IMR-90 (cell line): Measurements from ENCODE around the gene HENMT1. TPM values are rescaled to one million over a fixed set of nuclear protein-coding genes. Genes with fewer than 3 reads are reported as not detected.

Experiments used
- ATAC-seq: fragments of 200-7000 bp; cut with Tn5 transposase; 2 replicates; pipeline ENCODE4 v1.9.1; 2020; ENCODE audit warnings: low read depth, mild to moderate bottlenecking, moderate library complexity
- BruUV-seq: library from RNA; stranded (reverse); fragments of 400-500 nt; replicated peaks from 2 replicates; lab custom pipeline; 2021; lab: Mats Ljungman, UMichigan
- CTCF ChIA-PET: fragments of 300-600 bp; formaldehyde crosslinking; extraction: SDS; loops from one replicate; lab custom pipeline; 2021; ENCODE audit warnings: antibody characterized with exemption; lab: Yijun Ruan, JAX
- POLR2A ChIA-PET: fragments of 300-600 bp; sonication (Branson Sonifier 250); formaldehyde crosslinking; loops from one replicate; lab custom pipeline; 2022; ENCODE audit warnings: antibody characterized with exemption; ENCODE audit not compliant: unreplicated experiment; lab: Charles Lee
- DNase-seq: peaks from one replicate; pipeline ENCODE4 v3.0.0; 2013
- H2AFZ ChIP-seq: replicated peaks from 2 replicates; pipeline ENCODE3; 2013; ENCODE audit warnings: low read length, mild to moderate bottlenecking; ENCODE audit not compliant: poor library complexity
- H2AK5ac ChIP-seq: 2 replicates; pipeline ENCODE4 v1.6.1; 2013; ENCODE audit warnings: low read depth, low read length, inconsistent platforms
- H2AK9ac ChIP-seq: replicated peaks from 2 replicates; pipeline ENCODE3; 2013; ENCODE audit warnings: mild to moderate bottlenecking, low read depth, low read length, moderate library complexity; ENCODE audit not compliant: poor library complexity
- H2BK120ac ChIP-seq: 2 replicates; pipeline ENCODE4 v1.6.1; 2013; ENCODE audit warnings: low read depth, low read length, inconsistent platforms
- H2BK15ac ChIP-seq: 3 replicates; pipeline ENCODE4 v1.6.1; 2013; ENCODE audit warnings: low read depth, low read length, inconsistent platforms
- H2BK20ac ChIP-seq: 2 replicates; pipeline ENCODE4 v1.6.1; 2013; ENCODE audit warnings: low read depth, mild to moderate bottlenecking, inconsistent platforms, low read length, moderate library complexity
- H2BK5ac ChIP-seq: 2 replicates; pipeline ENCODE4 v1.6.1; 2013; ENCODE audit warnings: mild to moderate bottlenecking, low read depth, low read length, inconsistent platforms; ENCODE audit not compliant: poor library complexity, severe bottlenecking
- H3K14ac ChIP-seq: replicated peaks from 2 replicates; pipeline ENCODE4 v1.6.1; 2013; ENCODE audit warnings: low read depth, low read length, inconsistent platforms
- H3K18ac ChIP-seq: 2 replicates; pipeline ENCODE4 v1.6.1; 2013; ENCODE audit warnings: low read depth, low read length, control low read depth
- H3K23ac ChIP-seq: 2 replicates; pipeline ENCODE4 v1.6.1; 2013; ENCODE audit warnings: low read depth, low read length, inconsistent platforms
- H3K27ac ChIP-seq: 2 replicates; pipeline ENCODE4 v1.5.1; 2013; ENCODE audit warnings: mild to moderate bottlenecking, control low read depth, low read length; ENCODE audit not compliant: insufficient read depth
- H3K27me3 ChIP-seq: 2 replicates; pipeline ENCODE4 v1.6.1; 2013; ENCODE audit warnings: low read length; ENCODE audit not compliant: control insufficient read depth, insufficient read depth
- H3K36me3 ChIP-seq: 2 replicates; pipeline ENCODE4 v1.6.1; 2013; ENCODE audit warnings: low read length, mixed read lengths; ENCODE audit not compliant: control insufficient read depth, insufficient read depth
- H3K4ac ChIP-seq: 2 replicates; pipeline ENCODE4 v1.6.1; 2013; ENCODE audit warnings: low read depth, low read length, inconsistent platforms
- H3K4me1 ChIP-seq: 2 replicates; pipeline ENCODE4 v1.6.1; 2013; ENCODE audit warnings: low read length, mixed read lengths; ENCODE audit not compliant: control insufficient read depth, insufficient read depth
- H3K4me2 ChIP-seq: 2 replicates; pipeline ENCODE4 v1.6.1; 2013; ENCODE audit warnings: low read depth, mild to moderate bottlenecking, control low read depth, low read length, moderate library complexity
- H3K4me3 ChIP-seq: 2 replicates; pipeline ENCODE4 v1.5.1; 2013; ENCODE audit warnings: low read depth, mild to moderate bottlenecking, control low read depth, low read length, moderate library complexity; ENCODE audit not compliant: insufficient read depth
- H3K56ac ChIP-seq: 2 replicates; pipeline ENCODE4 v1.6.1; 2013; ENCODE audit warnings: low read length, inconsistent platforms; ENCODE audit not compliant: insufficient read depth; ENCODE audit errors: extremely low read depth
- H3K79me1 ChIP-seq, 2 experiments: 2 replicates each; pipeline ENCODE4 v1.6.1; 2013; ENCODE audit warnings: low read length in 2 of 2, inconsistent platforms in 1 of 2, low read depth in 1 of 2
- H3K9ac ChIP-seq: 2 replicates; pipeline ENCODE4 v1.6.1; 2013; ENCODE audit warnings: low read depth, low read length, control low read depth
- H3K9me1 ChIP-seq: 2 replicates; pipeline ENCODE4 v1.6.1; 2013; ENCODE audit warnings: low read length, inconsistent platforms; ENCODE audit not compliant: insufficient read depth
- H3K9me3 ChIP-seq: 2 replicates; pipeline ENCODE4 v1.6.1; 2013; ENCODE audit warnings: low read length; ENCODE audit not compliant: control insufficient read depth, insufficient read depth
- H4K20me1 ChIP-seq: 2 replicates; pipeline ENCODE4 v1.6.1; 2013; ENCODE audit warnings: low read length, inconsistent platforms; ENCODE audit not compliant: insufficient read depth
- H4K5ac ChIP-seq: 2 replicates; pipeline ENCODE4 v1.6.1; 2013; ENCODE audit warnings: mild to moderate bottlenecking, low read depth, low read length, control low read depth
- H4K8ac ChIP-seq, 2 experiments: 2 replicates each; pipeline ENCODE4 v1.6.1; 2013; ENCODE audit warnings: low read depth in 2 of 2, low read length in 2 of 2, control low read depth in 1 of 2, inconsistent platforms in 1 of 2
- H4K91ac ChIP-seq: 2 replicates; pipeline ENCODE4 v1.6.1; 2013; ENCODE audit warnings: low read depth, low read length, inconsistent platforms; ENCODE audit not compliant: insufficient read depth
- BHLHE40 ChIP-seq: fragments of 150-350 bp; IDR thresholded peaks from 2 replicates; pipeline ENCODE4 v1.6.1; 2016; ENCODE audit warnings: mild to moderate bottlenecking, low read depth, low read length
- MAFK ChIP-seq: IDR thresholded peaks from 2 replicates; pipeline ENCODE4 v1.6.1; 2012; ENCODE audit warnings: low read depth, low read length, improper control_type of control experiment
- NFE2L2 ChIP-seq: fragments of 150-350 bp; IDR thresholded peaks from 2 replicates; pipeline ENCODE4 v1.6.1; 2016; ENCODE audit warnings: low read depth, mild to moderate bottlenecking, low read length
- POLR2A ChIP-seq: IDR thresholded peaks from 2 replicates; pipeline ENCODE4 v1.6.1; 2012; ENCODE audit warnings: mild to moderate bottlenecking, low read depth, low read length
- dilution Hi-C: fragments of 300-500 bp; cut with HindIII; formaldehyde crosslinking; loops from one replicate; pipeline ENCODE4 v1.14.3; 2018; ENCODE audit warnings: low sequenced_read_pairs; ENCODE audit not compliant: unreplicated experiment
- in situ Hi-C: fragments of 300-500 bp; cut with MboI; formaldehyde crosslinking; loops from 3 replicates; pipeline ENCODE4 v1.14.3; 2019; ENCODE audit warnings: low sequenced_read_pairs, inconsistent platforms, mixed read lengths
- intact Hi-C: fragments of 100-400 bp; cut with micrococcal nuclease; formaldehyde crosslinking; loops from 2 replicates; pipeline ENCODE4 v1.10.0; 2022
- polyA plus RNA-seq, 3 experiments: library from polyadenylated mRNA; depleted of rRNA; stranded (reverse); fragments of >200 nt; gene quantifications; 2 replicates each; pipeline ENCODE4 v1.2.3, GENCODE V29; 2012; ENCODE audit warnings: low replicate concordance in 1 of 3
- total RNA-seq: library from RNA; depleted of rRNA; stranded (reverse); fragments of >200 nt; gene quantifications from 2 replicates; pipeline ENCODE4 v1.2.3, GENCODE V29; 2012

Gene HENMT1
- total and polyA plus RNA-seq, 2 of the 4 experiments (the other 2 are of a cell fraction), result 0.54 to 0.67 TPM

DNA sequence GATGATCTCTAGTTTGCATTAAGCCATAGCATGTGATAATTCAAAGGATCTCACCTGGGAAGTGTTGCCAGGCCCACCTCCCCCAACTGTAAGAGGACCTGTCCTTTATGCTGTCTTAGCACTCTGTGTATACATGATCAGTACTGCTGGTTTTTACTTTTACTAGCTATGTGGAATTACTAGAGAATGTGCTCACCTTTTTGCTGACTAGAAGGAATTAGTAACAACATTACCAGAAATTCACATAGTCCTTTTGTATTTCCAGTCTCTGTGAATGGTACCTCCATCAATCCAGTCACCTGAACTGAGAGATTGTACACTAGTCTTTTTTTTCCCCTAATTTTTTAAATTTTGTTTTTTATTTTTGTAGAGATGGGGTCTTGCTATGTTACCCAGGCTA lies 54.4 kb downstream of the HENMT1 start:
- Histone ChIP-seq H2BK120ac (no peak overlapping the region), H2BK5ac (no peak overlapping the region), H2BK20ac (no peak overlapping the region), H3K27ac (no peak overlapping the region), H4K91ac (no peak overlapping the region), H3K9me1 (peaks cover 2% of the 10 kb centered on the region; the same call in 1 of the 2 replicates), H3K56ac (no peak overlapping the region), H3K18ac (no peak overlapping the region), H4K5ac (no peak overlapping the region), H3K23ac (no peak overlapping the region), H2AFZ (no peak overlapping the region), H3K4me2 (no peak overlapping the region), H3K4ac (no peak overlapping the region), H3K9ac (no peak overlapping the region), H2AK5ac (no peak overlapping the region), H3K14ac (no peak overlapping the region), H3K27me3 (no peaks in the 10 kb centered on the region), H3K4me3 (no peak overlapping the region), H3K79me1 (no peaks in the 10 kb centered on the region), H3K4me1 (no peaks in the 10 kb centered on the region), H4K20me1 (no peaks in the 10 kb centered on the region), H4K8ac (no peak overlapping the region), H3K36me3 (no peaks in the 10 kb centered on the region), H2BK15ac (no peak overlapping the region), H2AK9ac (no peak overlapping the region), H3K9me3 (no peaks in the 10 kb centered on the region)
- POLR2A ChIA-PET, result no interaction called here
- TF ChIP-seq NFE2L2 (no peak), POLR2A (no peak), BHLHE40 (no peak), MAFK (peak; percentile 30; the same call in 1 of the 2 replicates)
- in situ Hi-C loops (no loop called here), intact Hi-C loops (no loop called here), dilution Hi-C loops (no loop called here)
- DNase-seq (no peak), ATAC-seq (no peak)
- CTCF ChIA-PET, result interaction anchor here (0.6 kb wide), 2 partner anchors 14 to 639 kb away, joined by 3 read pairs; no protein-coding TSS in a partner anchor
- BruUV-seq, result no TSS peak
